ENCODE data around the gene MAN1A2. TPM values are rescaled to one million over a fixed set of nuclear protein-coding genes. Genes with fewer than 3 reads are reported as not detected.

The MAN1A2 gene
- total RNA-seq, 4 donors from 2014 or later = 55.0 to 84.2 (median 79.8) TPM

GRCh38 chr1:117544509-117545109, 177.4 kb downstream of the MAN1A2 start:
- Histone ChIP-seq H3K36me3 (no peaks in the 10 kb centered on the region), H3K27ac (no peak overlapping the region), H3K4me3 (replicated peaks in 1 of 3) (no peak overlapping the region), H3K9me3 (no peaks in the 10 kb centered on the region), H3K4me1 (peaks cover 6 to 13% of the 10 kb centered on the region in 2 donors), H3K27me3 (no peaks in the 10 kb centered on the region)
- WGBS, 2 donors = 77 to 79% methylated on average over 4 of the region's 4 CpGs
- DNase-seq = no peak
- TF ChIP-seq CTCF (IDR thresholded peaks at IDR 0.05) (no peak), POLR2A (IDR thresholded peaks at IDR 0.05) (no peak)
- intact Hi-C loops (cut with DNase I) = loop anchor here (10.0 kb wide), 1 partner anchor 130 kb away; no protein-coding TSS in a partner anchor

GRCh38 chr1:117546467-117546866, 179.2 kb downstream of the MAN1A2 start:
- H3K27ac ChIP-seq = no peak overlapping the region
- H3K9me3 ChIP-seq = no peaks in the 10 kb centered on the region
- DNase-seq = no peak
- WGBS, 2 donors = 94 to 95% methylated on average over 2 of the region's 2 CpGs
- peaks cover 4 to 5% of the 10 kb centered on the region in 2 donors for H3K4me1 ChIP-seq
- intact Hi-C loops (cut with DNase I) = loop anchor here (10.0 kb wide), 1 partner anchor 128 kb away; no protein-coding TSS in a partner anchor
- TF ChIP-seq CTCF (IDR thresholded peaks at IDR 0.05) = no peak
- TF ChIP-seq POLR2A (IDR thresholded peaks at IDR 0.05) = no peak
- H3K36me3 ChIP-seq = no peaks in the 10 kb centered on the region
- H3K4me3 ChIP-seq (replicated peaks in 1 of 3) = no peak overlapping the region
- H3K27me3 ChIP-seq = no peaks in the 10 kb centered on the region

- Histone ChIP-seq H3K9me3 (no peaks in the 10 kb centered on the region), H3K4me3 (replicated peaks in 1 of 3) (no peak overlapping the region), H3K36me3 (no peaks in the 10 kb centered on the region), H3K27me3 (no peaks in the 10 kb centered on the region), H3K4me1 (no peaks in the 10 kb centered on the region), H3K27ac (no peak overlapping the region)
- no peak for TF ChIP-seq POLR2A (IDR thresholded peaks at IDR 0.05)
- no peak for TF ChIP-seq CTCF (IDR thresholded peaks at IDR 0.05)
- DNase-seq = no peak
- intact Hi-C loops (cut with DNase I) = no loop called here
These were observed 186.2 kb downstream of the MAN1A2 start for GRCh38 chr1:117553471-117553870.

- Histone ChIP-seq H3K27ac (no peak overlapping the region), H3K4me3 (replicated peaks in 1 of 3) (no peak overlapping the region), H3K9me3 (no peaks in the 10 kb centered on the region), H3K4me1 (peaks cover 0 to 2% of the 10 kb centered on the region in 2 donors), H3K36me3 (no peaks in the 10 kb centered on the region), H3K27me3 (no peaks in the 10 kb centered on the region)
- TF ChIP-seq CTCF (IDR thresholded peaks at IDR 0.05) (no peak), POLR2A (IDR thresholded peaks at IDR 0.05) (no peak)
- no peak for DNase-seq
- WGBS, 2 donors = 49 to 57% methylated on average over 3 of the region's 3 CpGs
- intact Hi-C loops (cut with DNase I) = no loop called here
These were observed 188.6 kb downstream of the MAN1A2 start for GRCh38 chr1:117555806-117556205.

- Histone ChIP-seq H3K27me3 (no peaks in the 10 kb centered on the region), H3K4me3 (replicated peaks in 1 of 3) (no peak overlapping the region), H3K27ac (no peak overlapping the region), H3K36me3 (no peaks in the 10 kb centered on the region), H3K9me3 (no peaks in the 10 kb centered on the region), H3K4me1 (peaks cover 3 to 6% of the 10 kb centered on the region in 2 donors)
- intact Hi-C loops (cut with DNase I) = no loop called here
- DNase-seq = no peak
- TF ChIP-seq POLR2A (IDR thresholded peaks at IDR 0.05) = no peak
- TF ChIP-seq CTCF (IDR thresholded peaks at IDR 0.05) = no peak
These were observed 189.1 kb downstream of the MAN1A2 start for GRCh38 chr1:117556341-117556740.
